Keratinocyte (primary cell): ENCODE data around the gene NSUN2. TPM values are rescaled to one million over a fixed set of nuclear protein-coding genes. Genes with fewer than 3 reads are reported as not detected.

Source experiments
- DNase-seq: peaks from one replicate; pipeline ENCODE4 v3.0.0-alpha.2; 2011; ENCODE audit warnings: low read depth, missing footprints, low spot score
- FAIRE-seq: peaks from 2 replicates; lab custom pipeline; 2011; peaks lifted over from hg19 to GRCh38; lab: Jason Lieb, UNC
- H2AFZ ChIP-seq: 2 replicates; pipeline ENCODE4 v1.6.0; 2012; ENCODE audit warnings: low read length, control low read depth, inconsistent platforms; ENCODE audit not compliant: control insufficient read depth
- H3K27ac ChIP-seq: 2 replicates; pipeline ENCODE4 v1.5.1; 2011; ENCODE audit warnings: low read length; ENCODE audit not compliant: control insufficient read depth, insufficient read depth
- H3K27me3 ChIP-seq: 3 replicates; pipeline ENCODE4 v1.6.0; 2011; ENCODE audit warnings: low read length; ENCODE audit not compliant: control insufficient read depth, insufficient read depth; ENCODE audit errors: extremely low read depth
- H3K36me3 ChIP-seq, 2 experiments: 2 replicates in 1 of 2; 3 replicates in 1 of 2; pipeline ENCODE4 v1.5.1; 2011; ENCODE audit warnings: low read length in 2 of 2, mild to moderate bottlenecking in 1 of 2; ENCODE audit not compliant: control insufficient read depth in 2 of 2, insufficient read depth in 2 of 2; ENCODE audit errors: extremely low read depth in 1 of 2
- H3K4me1 ChIP-seq: 3 replicates; pipeline ENCODE4 v1.5.1; 2011; ENCODE audit warnings: low read length; ENCODE audit not compliant: control insufficient read depth, insufficient read depth; ENCODE audit errors: extremely low read depth
- H3K4me2 ChIP-seq: 3 replicates; pipeline ENCODE4 v1.6.0; 2011; ENCODE audit warnings: low read depth, low read length; ENCODE audit not compliant: control insufficient read depth, insufficient read depth; ENCODE audit errors: extremely low read depth
- H3K4me3 ChIP-seq, 3 experiments: fragments of 200-600 bp in 1 of 3; sonication (generic) in 1 of 3; 2 replicates in 2 of 3; 3 replicates in 1 of 3; pipeline ENCODE4 v1.5.1; 2011 to 2016; ENCODE audit warnings: low read length in 3 of 3, mild to moderate bottlenecking in 3 of 3, control low read depth in 2 of 3, inconsistent platforms in 1 of 3, low read depth in 1 of 3, mixed read lengths in 1 of 3, mixed run types in 1 of 3, moderate library complexity in 1 of 3; ENCODE audit not compliant: control insufficient read depth in 2 of 3, insufficient read depth in 2 of 3; ENCODE audit errors: extremely low read depth in 1 of 3
- H3K79me2 ChIP-seq: 2 replicates; pipeline ENCODE4 v1.6.0; 2012; ENCODE audit warnings: low read length; ENCODE audit not compliant: control insufficient read depth, insufficient read depth
- H3K9ac ChIP-seq: 3 replicates; pipeline ENCODE4 v1.6.0; 2011; ENCODE audit warnings: low read length; ENCODE audit not compliant: control insufficient read depth, insufficient read depth; ENCODE audit errors: extremely low read depth
- H3K9me1 ChIP-seq: 3 replicates; pipeline ENCODE4 v1.6.0; 2011; ENCODE audit warnings: low read length; ENCODE audit not compliant: control insufficient read depth, insufficient read depth; ENCODE audit errors: extremely low read depth
- H3K9me3 ChIP-seq: 2 replicates; pipeline ENCODE4 v1.5.1; 2012; ENCODE audit warnings: low read depth, low read length; ENCODE audit not compliant: control insufficient read depth
- H4K20me1 ChIP-seq: 3 replicates; pipeline ENCODE4 v1.6.0; 2011; ENCODE audit warnings: low read length; ENCODE audit not compliant: control insufficient read depth, insufficient read depth; ENCODE audit errors: extremely low read depth
- EZH2 ChIP-seq: IDR thresholded peaks from one replicate; pipeline ENCODE4 v1.6.1; 2012; ENCODE audit warnings: inconsistent platforms, mild to moderate bottlenecking, low read length, moderate library complexity
- dilution Hi-C: fragments of 300-500 bp; cut with MboI; formaldehyde crosslinking; loops from one replicate; pipeline ENCODE4 v1.7.0; 2020; ENCODE audit warnings: low sequenced_read_pairs; ENCODE audit not compliant: extremely low pct_ligation_motif_present
- polyA plus RNA-seq, 5 experiments: library from polyadenylated mRNA; depleted of rRNA in 3 of 5; stranded (reverse) in 3 of 5; stranded (forward) in 1 of 5; unstranded in 1 of 5; fragments of >200 nt; gene quantifications; 1 replicate in 1 of 5; 2 replicates in 3 of 5; 3 replicates in 1 of 5; pipeline versions ENCODE4 v1.2.1 to v1.2.3, GENCODE V29; 2011 to 2012; ENCODE audit warnings: missing spikeins in 2 of 5, low read depth in 1 of 5, low replicate concordance in 1 of 5
- TF ChIP-seq, protein P1 (sequence below), 3 experiments: IDR thresholded peaks in 1 of 3; conservative IDR thresholded peaks in 1 of 3; optimal IDR thresholded peaks in 1 of 3; 2 replicates in 2 of 3; 3 replicates in 1 of 3; pipeline versions ENCODE3 to v1.5.1; 2011; ENCODE audit warnings: low read length in 3 of 3, mild to moderate bottlenecking in 3 of 3, moderate library complexity in 2 of 3, control low read depth in 1 of 3, inconsistent platforms in 1 of 3; ENCODE audit not compliant: insufficient read depth in 2 of 3; ENCODE audit errors: extremely low read depth in 1 of 3

Gene NSUN2
- polyA plus RNA-seq, 1 donor (not counting 4 experiments of a cell fraction or from before 2014, with no cell fraction given): 91.2 TPM

DNA sequence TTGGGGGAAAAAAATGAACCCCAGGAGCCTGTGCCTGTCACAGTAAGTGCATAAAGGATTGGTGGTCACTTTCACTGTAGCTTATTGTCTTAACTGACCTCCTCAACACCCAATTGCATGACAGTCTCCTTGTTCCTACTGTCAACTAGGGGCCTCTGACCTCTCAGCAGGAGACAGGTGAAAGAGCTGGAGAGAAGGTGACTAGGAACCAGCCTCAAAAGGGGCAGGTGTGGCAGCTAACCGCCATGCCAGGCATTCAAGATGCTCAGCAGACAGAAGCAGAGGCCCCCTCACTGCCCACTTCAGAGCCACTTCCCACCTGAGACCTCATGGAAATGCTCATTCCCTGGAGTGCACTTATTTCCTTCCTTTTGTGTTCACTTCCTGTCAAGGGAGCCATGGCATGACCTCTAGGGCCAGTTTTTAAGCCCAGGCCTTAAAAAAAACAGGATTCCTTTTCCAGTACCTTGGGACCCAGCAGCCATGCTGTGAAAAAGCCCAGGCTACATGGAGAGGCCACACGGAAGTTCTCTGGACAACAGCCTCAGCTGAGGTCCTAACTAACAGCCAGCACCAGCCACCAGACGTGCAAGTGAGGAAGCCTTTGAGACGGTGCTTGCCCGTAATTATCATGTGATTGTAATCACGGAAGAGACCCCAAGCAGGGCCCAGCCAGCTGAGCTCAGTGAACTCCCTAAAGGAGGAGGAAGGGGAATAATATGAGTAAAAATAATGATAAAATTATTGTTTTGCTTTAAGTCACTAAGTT lies 74.9 kb downstream of the NSUN2 start:
- Histone ChIP-seq H4K20me1 (no peaks in the 10 kb centered on the region), H3K4me2 (no peak overlapping the region), H3K27me3 (no peaks in the 10 kb centered on the region), H3K9ac (no peak overlapping the region), H3K79me2 (no peaks in the 10 kb centered on the region), H3K9me1 (no peaks in the 10 kb centered on the region), H3K9me3 (no peaks in the 10 kb centered on the region), H3K27ac (no peak overlapping the region), H3K4me3 (no peak overlapping the region), H3K4me1 (no peaks in the 10 kb centered on the region), H3K36me3 (no peaks in the 10 kb centered on the region), H2AFZ (no peak overlapping the region)
- no peak for DNase-seq
- no peak for FAIRE-seq
- TF ChIP-seq EZH2: no peak
- TF ChIP-seq, protein P1, sequence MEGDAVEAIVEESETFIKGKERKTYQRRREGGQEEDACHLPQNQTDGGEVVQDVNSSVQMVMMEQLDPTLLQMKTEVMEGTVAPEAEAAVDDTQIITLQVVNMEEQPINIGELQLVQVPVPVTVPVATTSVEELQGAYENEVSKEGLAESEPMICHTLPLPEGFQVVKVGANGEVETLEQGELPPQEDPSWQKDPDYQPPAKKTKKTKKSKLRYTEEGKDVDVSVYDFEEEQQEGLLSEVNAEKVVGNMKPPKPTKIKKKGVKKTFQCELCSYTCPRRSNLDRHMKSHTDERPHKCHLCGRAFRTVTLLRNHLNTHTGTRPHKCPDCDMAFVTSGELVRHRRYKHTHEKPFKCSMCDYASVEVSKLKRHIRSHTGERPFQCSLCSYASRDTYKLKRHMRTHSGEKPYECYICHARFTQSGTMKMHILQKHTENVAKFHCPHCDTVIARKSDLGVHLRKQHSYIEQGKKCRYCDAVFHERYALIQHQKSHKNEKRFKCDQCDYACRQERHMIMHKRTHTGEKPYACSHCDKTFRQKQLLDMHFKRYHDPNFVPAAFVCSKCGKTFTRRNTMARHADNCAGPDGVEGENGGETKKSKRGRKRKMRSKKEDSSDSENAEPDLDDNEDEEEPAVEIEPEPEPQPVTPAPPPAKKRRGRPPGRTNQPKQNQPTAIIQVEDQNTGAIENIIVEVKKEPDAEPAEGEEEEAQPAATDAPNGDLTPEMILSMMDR (optimal IDR thresholded peaks at IDR 0.05 in 1 of 3, IDR thresholded peaks at IDR 0.05 in 1 of 3, conservative IDR thresholded peaks at IDR 0.05 in 1 of 3; ENCODE audit: extremely low read depth in 1 of 3, insufficient read depth in 2 of 3, low read length in 3 of 3): no peak
- dilution Hi-C loops: no loop called here

- TF ChIP-seq, protein P1 (optimal IDR thresholded peaks at IDR 0.05 in 1 of 3, IDR thresholded peaks at IDR 0.05 in 1 of 3, conservative IDR thresholded peaks at IDR 0.05 in 1 of 3; ENCODE audit: extremely low read depth in 1 of 3, insufficient read depth in 2 of 3, low read length in 3 of 3): no peak
- no peak for TF ChIP-seq EZH2
These were observed 76.1 kb downstream of the NSUN2 start for GRCh38 chr5:6556802-6557102.

More at GRCh38 chr5:6556802-6557102, 76.1 kb downstream of the NSUN2 start:
- DNase-seq (no peak), FAIRE-seq (no peak)
- H3K9me1 ChIP-seq: no peaks in the 10 kb centered on the region
- H4K20me1 ChIP-seq: no peaks in the 10 kb centered on the region
- H3K36me3 ChIP-seq: no peaks in the 10 kb centered on the region
- dilution Hi-C loops: no loop called here
- H2AFZ ChIP-seq: no peak overlapping the region
- H3K27ac ChIP-seq: no peak overlapping the region
- no peak overlapping the region for H3K9ac ChIP-seq
- H3K4me3 ChIP-seq: no peak overlapping the region
- no peaks in the 10 kb centered on the region for H3K4me1 ChIP-seq
- H3K27me3 ChIP-seq: no peaks in the 10 kb centered on the region
- no peaks in the 10 kb centered on the region for H3K79me2 ChIP-seq
- H3K4me2 ChIP-seq: no peak overlapping the region
- H3K9me3 ChIP-seq: no peaks in the 10 kb centered on the region
